ENCODE measurements around the gene SUSD5. TPM values are rescaled to one million over a fixed set of nuclear protein-coding genes. Genes with fewer than 3 reads are reported as not detected.

The SUSD5 gene
- total RNA-seq, 1 donor from 2014 or later: 0.33 TPM

DNA sequence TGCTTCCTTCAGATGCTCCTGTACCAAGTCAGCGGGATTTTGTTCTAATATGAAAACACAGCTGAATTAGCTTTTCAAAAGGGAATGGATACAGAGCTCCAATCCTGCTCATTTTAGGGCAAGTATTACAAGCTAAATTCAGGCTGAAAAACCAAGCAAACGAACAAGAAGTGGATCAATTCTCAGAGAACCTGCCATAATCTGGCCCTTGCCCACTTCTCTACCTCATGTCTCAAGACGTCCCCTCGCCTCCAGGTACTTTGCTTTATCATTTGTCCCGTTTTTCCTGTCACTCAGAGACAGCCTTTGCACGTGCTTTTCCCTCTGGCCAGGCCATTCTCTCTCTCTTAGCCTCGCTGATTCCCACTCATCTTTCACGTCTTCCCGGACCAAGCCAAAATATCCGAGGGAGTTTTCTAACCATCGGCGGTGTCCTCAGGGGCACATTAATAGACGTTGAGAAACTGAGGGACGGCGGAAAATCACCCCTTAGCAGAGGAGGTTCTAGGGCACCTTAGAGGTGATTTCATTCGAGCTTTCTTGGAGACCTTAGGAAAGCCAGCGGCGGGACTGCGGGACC lies 654 bp downstream of the SUSD5 start:
- ChIA-PET POLR2A (no interaction called here), CTCF (no interaction called here)
- DNase-seq (no peak), ATAC-seq (ENCODE audit: low read depth) (no peak)
- H3K36me3 Mint-ChIP-seq (ENCODE audit: low read depth): no peaks in the 10 kb centered on the region
- TF ChIP-seq CTCF (IDR thresholded peaks at IDR 0.05): no peak
- peaks cover 21% of the 10 kb centered on the region for H3K4me1 Mint-ChIP-seq
- peak overlapping the region; percentile 20 for H3K4me3 Mint-ChIP-seq
- intact Hi-C loops (cut with micrococcal nuclease): no loop called here
- H3K9me3 Mint-ChIP-seq: no peaks in the 10 kb centered on the region
- H3K27ac Mint-ChIP-seq: no peak overlapping the region
- H3K27me3 Mint-ChIP-seq: peaks cover 39% of the 10 kb centered on the region

- ChIA-PET POLR2A (no interaction called here), CTCF (no interaction called here)
- Mint-ChIP-seq H3K36me3 (ENCODE audit: low read depth) (no peaks in the 10 kb centered on the region), H3K9me3 (no peaks in the 10 kb centered on the region), H3K27ac (no peak overlapping the region), H3K4me3 (no peak overlapping the region), H3K27me3 (peaks cover 37% of the 10 kb centered on the region), H3K4me1 (peaks cover 21% of the 10 kb centered on the region)
- DNase-seq: no peak
- no peak for TF ChIP-seq CTCF (IDR thresholded peaks at IDR 0.05)
- no peak for ATAC-seq (ENCODE audit: low read depth)
- intact Hi-C loops (cut with micrococcal nuclease): no loop called here
These were observed 2.9 kb downstream of the SUSD5 start for GRCh38 chr3:33215739-33216138.

GRCh38 chr3:33212406-33212805 lies 6.2 kb downstream of the SUSD5 start:
- Mint-ChIP-seq H3K4me3 (no peak overlapping the region), H3K36me3 (ENCODE audit: low read depth) (peaks cover 6% of the 10 kb centered on the region), H3K4me1 (peaks cover 1% of the 10 kb centered on the region), H3K27me3 (peaks cover 41% of the 10 kb centered on the region), H3K9me3 (peaks cover 16% of the 10 kb centered on the region), H3K27ac (no peak overlapping the region)
- CTCF ChIA-PET: no interaction called here
- intact Hi-C loops (cut with micrococcal nuclease): no loop called here
- no peak for TF ChIP-seq CTCF (IDR thresholded peaks at IDR 0.05)
- DNase-seq (no peak), ATAC-seq (ENCODE audit: low read depth) (no peak)
- POLR2A ChIA-PET: no interaction called here

- intact Hi-C loops (cut with micrococcal nuclease): no loop called here
- Mint-ChIP-seq H3K27ac (no peak overlapping the region), H3K4me1 (no peaks in the 10 kb centered on the region), H3K36me3 (ENCODE audit: low read depth) (peaks cover 6% of the 10 kb centered on the region), H3K9me3 (peaks cover 16% of the 10 kb centered on the region), H3K4me3 (no peak overlapping the region), H3K27me3 (peaks cover 38% of the 10 kb centered on the region)
- no peak for ATAC-seq (ENCODE audit: low read depth)
- no peak for TF ChIP-seq CTCF (IDR thresholded peaks at IDR 0.05)
- DNase-seq: no peak
- POLR2A ChIA-PET: no interaction called here
- CTCF ChIA-PET: no interaction called here
These were observed 7.2 kb downstream of the SUSD5 start for GRCh38 chr3:33211444-33211843.

- peaks cover 6% of the 10 kb centered on the region for H3K36me3 Mint-ChIP-seq (ENCODE audit: low read depth)
- ChIA-PET POLR2A (no interaction called here), CTCF (no interaction called here)
- DNase-seq (no peak), ATAC-seq (ENCODE audit: low read depth) (no peak)
- H3K27ac Mint-ChIP-seq: no peak overlapping the region
- intact Hi-C loops (cut with micrococcal nuclease): no loop called here
- no peak for TF ChIP-seq CTCF (IDR thresholded peaks at IDR 0.05)
- no peak overlapping the region for H3K4me3 Mint-ChIP-seq
- peaks cover 16% of the 10 kb centered on the region for H3K9me3 Mint-ChIP-seq
- H3K27me3 Mint-ChIP-seq: peaks cover 26% of the 10 kb centered on the region
- no peaks in the 10 kb centered on the region for H3K4me1 Mint-ChIP-seq
These were observed 9.3 kb downstream of the SUSD5 start for GRCh38 chr3:33209357-33209756.
